ENCODE measurements around the gene ABCC1. TPM values are rescaled to one million over a fixed set of nuclear protein-coding genes. Genes with fewer than 3 reads are reported as not detected.
A peak's percentile ranks its signal among the peaks of the same experiment; 100 is the strongest.

Gene ABCC1
- total and polyA plus RNA-seq, 4 donors, result 8.6 to 15.5 (median 13.4) TPM

GRCh38 chr16:16081141-16081540 lies 131.7 kb downstream of the ABCC1 start:
- H3K36me3 ChIP-seq (ENCODE audit: control insufficient read depth, insufficient read depth, low read length), result peaks cover 67% of the 10 kb centered on the region
- no peaks in the 10 kb centered on the region for H3K27me3 ChIP-seq (ENCODE audit: control insufficient read depth, insufficient read depth, low read length)
- no CpG with 5 or more reads among the region's 3 CpGs for WGBS (ENCODE audit: insufficient coverage)
- no peak overlapping the region for H3K4me3 ChIP-seq (ENCODE audit: low read depth, low read length)
- DNase-seq (ENCODE audit: low read depth in 4 of 6, low spot score in 6 of 6), result no peak
- H3K27ac ChIP-seq (ENCODE audit: low read depth, low read length), result no peak overlapping the region
- H3K9me3 ChIP-seq (ENCODE audit: control insufficient read depth, insufficient read depth, low read length), result no peaks in the 10 kb centered on the region
- H3K4me1 ChIP-seq (ENCODE audit: control insufficient read depth, insufficient read depth, low read length), result no peaks in the 10 kb centered on the region

GRCh38 chr16:16082255-16082654 lies 132.8 kb downstream of the ABCC1 start:
- no peaks in the 10 kb centered on the region for H3K9me3 ChIP-seq (ENCODE audit: control insufficient read depth, insufficient read depth, low read length)
- H3K4me1 ChIP-seq (ENCODE audit: control insufficient read depth, insufficient read depth, low read length), result no peaks in the 10 kb centered on the region
- no peaks in the 10 kb centered on the region for H3K27me3 ChIP-seq (ENCODE audit: control insufficient read depth, insufficient read depth, low read length)
- no peak for DNase-seq (ENCODE audit: low read depth in 4 of 6, low spot score in 6 of 6)
- peaks cover 67% of the 10 kb centered on the region for H3K36me3 ChIP-seq (ENCODE audit: control insufficient read depth, insufficient read depth, low read length)
- no peak overlapping the region for H3K4me3 ChIP-seq (ENCODE audit: low read depth, low read length)
- WGBS (ENCODE audit: insufficient coverage), result 100% methylated on average over 1 of the region's 2 CpGs
- no peak overlapping the region for H3K27ac ChIP-seq (ENCODE audit: low read depth, low read length)

- DNase-seq (ENCODE audit: low read depth in 4 of 6, low spot score in 6 of 6), result no peak
- Histone ChIP-seq H3K36me3 (ENCODE audit: control insufficient read depth, insufficient read depth, low read length) (peaks cover 58% of the 10 kb centered on the region), H3K27ac (ENCODE audit: low read depth, low read length) (no peak overlapping the region), H3K4me1 (ENCODE audit: control insufficient read depth, insufficient read depth, low read length) (no peaks in the 10 kb centered on the region), H3K4me3 (ENCODE audit: low read depth, low read length) (no peak overlapping the region), H3K9me3 (ENCODE audit: control insufficient read depth, insufficient read depth, low read length) (no peaks in the 10 kb centered on the region), H3K27me3 (ENCODE audit: control insufficient read depth, insufficient read depth, low read length) (no peaks in the 10 kb centered on the region)
- over 99% methylated on average over 8 of the region's 10 CpGs for WGBS (ENCODE audit: insufficient coverage)
These were observed 134.2 kb downstream of the ABCC1 start for GRCh38 chr16:16083421-16084156.

GRCh38 chr16:16084874-16085273 lies 135.5 kb downstream of the ABCC1 start:
- Histone ChIP-seq H3K36me3 (ENCODE audit: control insufficient read depth, insufficient read depth, low read length) (peaks cover 53% of the 10 kb centered on the region), H3K4me3 (ENCODE audit: low read depth, low read length) (no peak overlapping the region), H3K9me3 (ENCODE audit: control insufficient read depth, insufficient read depth, low read length) (no peaks in the 10 kb centered on the region), H3K27me3 (ENCODE audit: control insufficient read depth, insufficient read depth, low read length) (no peaks in the 10 kb centered on the region), H3K27ac (ENCODE audit: low read depth, low read length) (no peak overlapping the region), H3K4me1 (ENCODE audit: control insufficient read depth, insufficient read depth, low read length) (no peaks in the 10 kb centered on the region)
- 90% methylated on average over 2 of the region's 3 CpGs for WGBS (ENCODE audit: insufficient coverage)
- no peak for DNase-seq (ENCODE audit: low read depth in 4 of 6, low spot score in 6 of 6)

- no peak overlapping the region for H3K27ac ChIP-seq (ENCODE audit: low read depth, low read length)
- no peaks in the 10 kb centered on the region for H3K27me3 ChIP-seq (ENCODE audit: control insufficient read depth, insufficient read depth, low read length)
- 82% methylated on average over 12 of the region's 18 CpGs for WGBS (ENCODE audit: insufficient coverage)
- no peaks in the 10 kb centered on the region for H3K9me3 ChIP-seq (ENCODE audit: control insufficient read depth, insufficient read depth, low read length)
- H3K4me3 ChIP-seq (ENCODE audit: low read depth, low read length), result no peak overlapping the region
- no peaks in the 10 kb centered on the region for H3K4me1 ChIP-seq (ENCODE audit: control insufficient read depth, insufficient read depth, low read length)
- peaks cover 69% of the 10 kb centered on the region for H3K36me3 ChIP-seq (ENCODE audit: control insufficient read depth, insufficient read depth, low read length)
- DNase-seq (ENCODE audit: low read depth in 4 of 6, low spot score in 6 of 6), result peak in 1 of 6 donors; percentile 46
These were observed 137.4 kb downstream of the ABCC1 start for GRCh38 chr16:16086653-16087446.

GRCh38 chr16:16090238-16090637 lies 140.8 kb downstream of the ABCC1 start:
- Histone ChIP-seq H3K27ac (ENCODE audit: low read depth, low read length) (no peak overlapping the region), H3K27me3 (ENCODE audit: control insufficient read depth, insufficient read depth, low read length) (no peaks in the 10 kb centered on the region), H3K4me1 (ENCODE audit: control insufficient read depth, insufficient read depth, low read length) (peaks cover 13% of the 10 kb centered on the region), H3K9me3 (ENCODE audit: control insufficient read depth, insufficient read depth, low read length) (no peaks in the 10 kb centered on the region), H3K36me3 (ENCODE audit: control insufficient read depth, insufficient read depth, low read length) (peaks cover 46% of the 10 kb centered on the region), H3K4me3 (ENCODE audit: low read depth, low read length) (no peak overlapping the region)
- no peak for DNase-seq (ENCODE audit: low read depth in 4 of 6, low spot score in 6 of 6)
- 94% methylated on average over 19 of the region's 19 CpGs for WGBS (ENCODE audit: insufficient coverage)

GRCh38 chr16:16092925-16093627 lies 143.7 kb downstream of the ABCC1 start:
- WGBS (ENCODE audit: insufficient coverage), result 57% methylated on average over 9 of the region's 9 CpGs
- Histone ChIP-seq H3K36me3 (ENCODE audit: control insufficient read depth, insufficient read depth, low read length) (peaks cover 31% of the 10 kb centered on the region), H3K27ac (ENCODE audit: low read depth, low read length) (no peak overlapping the region), H3K4me3 (ENCODE audit: low read depth, low read length) (no peak overlapping the region), H3K4me1 (ENCODE audit: control insufficient read depth, insufficient read depth, low read length) (peaks cover 17% of the 10 kb centered on the region), H3K9me3 (ENCODE audit: control insufficient read depth, insufficient read depth, low read length) (no peaks in the 10 kb centered on the region), H3K27me3 (ENCODE audit: control insufficient read depth, insufficient read depth, low read length) (no peaks in the 10 kb centered on the region)
- DNase-seq (ENCODE audit: low read depth in 4 of 6, low spot score in 6 of 6), result peak in 4 of 6 donors; percentile 24 to 77 (median 50)

- Histone ChIP-seq H3K36me3 (ENCODE audit: control insufficient read depth, insufficient read depth, low read length) (peaks cover 31% of the 10 kb centered on the region), H3K4me1 (ENCODE audit: control insufficient read depth, insufficient read depth, low read length) (peaks cover 17% of the 10 kb centered on the region), H3K9me3 (ENCODE audit: control insufficient read depth, insufficient read depth, low read length) (no peaks in the 10 kb centered on the region), H3K27me3 (ENCODE audit: control insufficient read depth, insufficient read depth, low read length) (no peaks in the 10 kb centered on the region), H3K4me3 (ENCODE audit: low read depth, low read length) (no peak overlapping the region), H3K27ac (ENCODE audit: low read depth, low read length) (no peak overlapping the region)
- DNase-seq (ENCODE audit: low read depth in 4 of 6, low spot score in 6 of 6), result peak in 1 of 6 donors; percentile 8
- WGBS (ENCODE audit: insufficient coverage), result 97% methylated on average over 7 of the region's 11 CpGs
These were observed 144.4 kb downstream of the ABCC1 start for GRCh38 chr16:16093628-16094332.

GRCh38 chr16:16095646-16096045 lies 146.2 kb downstream of the ABCC1 start:
- H3K27ac ChIP-seq (ENCODE audit: low read depth, low read length), result no peak overlapping the region
- WGBS (ENCODE audit: insufficient coverage), result 92% methylated on average over 6 of the region's 8 CpGs

More at GRCh38 chr16:16095646-16096045, 146.2 kb downstream of the ABCC1 start:
- H3K4me1 ChIP-seq (ENCODE audit: control insufficient read depth, insufficient read depth, low read length), result peaks cover 21% of the 10 kb centered on the region
- H3K36me3 ChIP-seq (ENCODE audit: control insufficient read depth, insufficient read depth, low read length), result peaks cover 19% of the 10 kb centered on the region
- no peak for DNase-seq (ENCODE audit: low read depth in 4 of 6, low spot score in 6 of 6)
- H3K4me3 ChIP-seq (ENCODE audit: low read depth, low read length), result no peak overlapping the region
- no peaks in the 10 kb centered on the region for H3K9me3 ChIP-seq (ENCODE audit: control insufficient read depth, insufficient read depth, low read length)
- no peaks in the 10 kb centered on the region for H3K27me3 ChIP-seq (ENCODE audit: control insufficient read depth, insufficient read depth, low read length)

Data from spinal cord (tissue), 10 donors.